ENCODE measurements around the gene ZBP1. TPM values are rescaled to one million over a fixed set of nuclear protein-coding genes. Genes with fewer than 3 reads are reported as not detected.
A peak's percentile ranks its signal among the peaks of the same experiment; 100 is the strongest.

The ZBP1 gene
- total RNA-seq, 1 donor from 2014 or later: not detected

- Mint-ChIP-seq H3K4me1 (ENCODE audit: low read depth) (peaks cover 12% of the 10 kb centered on the region), H3K27me3 (peaks cover 31% of the 10 kb centered on the region), H3K36me3 (ENCODE audit: insufficient read depth) (no peaks in the 10 kb centered on the region), H3K4me3 (ENCODE audit: low read depth) (no peak overlapping the region), H3K9me3 (ENCODE audit: low read depth) (no peaks in the 10 kb centered on the region), H3K27ac (no peak overlapping the region)
- TF ChIP-seq CTCF (IDR thresholded peaks at IDR 0.05; ENCODE audit: unreplicated experiment): no peak
- DNase-seq (ENCODE audit: low spot score, unreplicated experiment): no peak
Observed at GRCh38 chr20:57580478-57581201, 39.6 kb downstream of the ZBP1 start.

GRCh38 chr20:57579898-57580447 is 40.3 kb downstream of the ZBP1 start:
- Mint-ChIP-seq H3K4me1 (ENCODE audit: low read depth) (peaks cover 12% of the 10 kb centered on the region), H3K36me3 (ENCODE audit: insufficient read depth) (no peaks in the 10 kb centered on the region), H3K9me3 (ENCODE audit: low read depth) (no peaks in the 10 kb centered on the region), H3K4me3 (ENCODE audit: low read depth) (no peak overlapping the region), H3K27me3 (peaks cover 26% of the 10 kb centered on the region), H3K27ac (peak overlapping the region; percentile 49)
- no peak for TF ChIP-seq CTCF (IDR thresholded peaks at IDR 0.05; ENCODE audit: unreplicated experiment)
- no peak for DNase-seq (ENCODE audit: low spot score, unreplicated experiment)

- Mint-ChIP-seq H3K27ac (no peak overlapping the region), H3K27me3 (peaks cover 24% of the 10 kb centered on the region), H3K9me3 (ENCODE audit: low read depth) (no peaks in the 10 kb centered on the region), H3K4me1 (ENCODE audit: low read depth) (peaks cover 12% of the 10 kb centered on the region), H3K36me3 (ENCODE audit: insufficient read depth) (no peaks in the 10 kb centered on the region), H3K4me3 (ENCODE audit: low read depth) (no peak overlapping the region)
- no peak for TF ChIP-seq CTCF (IDR thresholded peaks at IDR 0.05; ENCODE audit: unreplicated experiment)
- DNase-seq (ENCODE audit: low spot score, unreplicated experiment): no peak
Observed at GRCh38 chr20:57579331-57579897, 40.8 kb downstream of the ZBP1 start.

GRCh38 chr20:57578476-57579165 is 41.6 kb downstream of the ZBP1 start:
- Mint-ChIP-seq H3K36me3 (ENCODE audit: insufficient read depth) (no peaks in the 10 kb centered on the region), H3K27ac (no peak overlapping the region), H3K4me3 (ENCODE audit: low read depth) (no peak overlapping the region), H3K9me3 (ENCODE audit: low read depth) (no peaks in the 10 kb centered on the region), H3K27me3 (peaks cover 31% of the 10 kb centered on the region), H3K4me1 (ENCODE audit: low read depth) (peaks cover 13% of the 10 kb centered on the region)
- TF ChIP-seq CTCF (IDR thresholded peaks at IDR 0.05; ENCODE audit: unreplicated experiment): no peak
- DNase-seq (ENCODE audit: low spot score, unreplicated experiment): no peak

GRCh38 chr20:57577679-57578475 is 42.3 kb downstream of the ZBP1 start:
- no peak for TF ChIP-seq CTCF (IDR thresholded peaks at IDR 0.05; ENCODE audit: unreplicated experiment)
- Mint-ChIP-seq H3K4me1 (ENCODE audit: low read depth) (peaks cover 15% of the 10 kb centered on the region), H3K27ac (no peak overlapping the region), H3K4me3 (ENCODE audit: low read depth) (no peak overlapping the region), H3K27me3 (peaks cover 32% of the 10 kb centered on the region), H3K9me3 (ENCODE audit: low read depth) (no peaks in the 10 kb centered on the region), H3K36me3 (ENCODE audit: insufficient read depth) (no peaks in the 10 kb centered on the region)
- no peak for DNase-seq (ENCODE audit: low spot score, unreplicated experiment)

Measured in progenitor cell of endocrine pancreas (in vitro differentiated cells).